ENCODE data around the gene HSD11B2.

The HSD11B2 gene

GRCh38 chr16:67430977-67431774, at the start of gene HSD11B2:
Gene HSD11B2 (plus strand): TSS chr16:67431121. CDS start chr16:67431249, 128 bp downstream.
- no peak for DNase-seq

GRCh38 chr16:67383284-67383683, 47.6 kb upstream of the HSD11B2 start:
- DNase-seq: no peak

- DNase-seq: no peak
Observed at GRCh38 chr16:67384778-67385510, 46.0 kb upstream of the HSD11B2 start.

- no peak for DNase-seq
Observed at GRCh38 chr16:67386861-67387455, 44.0 kb upstream of the HSD11B2 start.

GRCh38 chr16:67387479-67388079, 43.3 kb upstream of the HSD11B2 start:
- DNase-seq: no peak

GRCh38 chr16:67388191-67388590, 42.7 kb upstream of the HSD11B2 start:
- no peak for DNase-seq

GRCh38 chr16:67388591-67388990, 42.3 kb upstream of the HSD11B2 start:
- no peak for DNase-seq

- DNase-seq: no peak
Observed at GRCh38 chr16:67389911-67390815, 40.8 kb upstream of the HSD11B2 start.

GRCh38 chr16:67390816-67391423, 40.0 kb upstream of the HSD11B2 start:
- no peak for DNase-seq

GRCh38 chr16:67391424-67392300, 39.3 kb upstream of the HSD11B2 start:
- no peak for DNase-seq

- no peak for DNase-seq
Observed at GRCh38 chr16:67392301-67393059, 38.4 kb upstream of the HSD11B2 start.

- no peak for DNase-seq
Observed at GRCh38 chr16:67393111-67393787, 37.7 kb upstream of the HSD11B2 start, which contains the start of gene TPPP3. Gene TPPP3 (minus strand): TSS chr16:67393498. CDS start chr16:67391111, 2,387 bp downstream.

- no peak for DNase-seq
Observed at GRCh38 chr16:67393788-67394154, 37.1 kb upstream of the HSD11B2 start.

GRCh38 chr16:67394155-67395104, 36.5 kb upstream of the HSD11B2 start:
- DNase-seq: peak; percentile 17

- no peak for DNase-seq
Observed at GRCh38 chr16:67395105-67395457, 35.8 kb upstream of the HSD11B2 start.

- no peak for DNase-seq
Observed at GRCh38 chr16:67395458-67396158, 35.3 kb upstream of the HSD11B2 start.
